HEK293T (cell line): ENCODE measurements around the gene NKTR.

Experiments
- CTCF ChIA-PET: fragments of 350-600 bp; formaldehyde crosslinking; extraction: SDS; loops from one replicate; lab custom pipeline; 2021; ENCODE audit warnings: antibody characterized with exemption, inconsistent platforms; lab: Yijun Ruan, JAX
- POLR2A ChIA-PET: fragments of 350-600 bp; formaldehyde crosslinking; extraction: SDS; loops from one replicate; lab custom pipeline; 2020; ENCODE audit warnings: antibody characterized with exemption, inconsistent platforms; lab: Yijun Ruan, JAX
- DNase-seq: peaks from one replicate; pipeline ENCODE4 v3.0.0; 2012; ENCODE audit warnings: mixed read lengths; ENCODE audit errors: extremely low spot score
- ARNT ChIP-seq: fragments of 450-650 bp; IDR thresholded peaks from 2 replicates; pipeline ENCODE4 v1.6.1; 2017; ENCODE audit warnings: mild to moderate bottlenecking
- BHLHE40 ChIP-seq: fragments of 450-650 bp; IDR thresholded peaks from 2 replicates; pipeline ENCODE4 v1.6.1; 2016; ENCODE audit warnings: mild to moderate bottlenecking, moderate library complexity, borderline replicate concordance
- CTBP1 ChIP-seq: fragments of 450-650 bp; IDR thresholded peaks from 2 replicates; pipeline ENCODE4 v1.6.1; 2016; ENCODE audit warnings: borderline replicate concordance
- ELF4 ChIP-seq: fragments of 450-650 bp; IDR thresholded peaks from 2 replicates; pipeline ENCODE4 v1.6.1; 2017; ENCODE audit warnings: antibody characterized with exemption
- FOXA1 ChIP-seq: fragments of 450-650 bp; IDR thresholded peaks from 2 replicates; pipeline ENCODE4 v1.6.1; 2016; ENCODE audit warnings: mild to moderate bottlenecking
- FOXK2 ChIP-seq: fragments of 450-650 bp; IDR thresholded peaks from 2 replicates; pipeline ENCODE4 v1.6.1; 2016; ENCODE audit warnings: mild to moderate bottlenecking
- FOXM1 ChIP-seq: fragments of 450-650 bp; IDR thresholded peaks from 2 replicates; pipeline ENCODE4 v1.6.1; 2017; ENCODE audit warnings: mild to moderate bottlenecking, borderline replicate concordance
- HDGF ChIP-seq: fragments of 450-650 bp; IDR thresholded peaks from 2 replicates; pipeline ENCODE4 v1.6.1; 2017; ENCODE audit warnings: antibody characterized with exemption, borderline replicate concordance
- L3MBTL2 ChIP-seq: fragments of 450-650 bp; conservative IDR thresholded peaks from 2 replicates; pipeline ENCODE4 v1.6.1; 2016; ENCODE audit warnings: mild to moderate bottlenecking
- LEF1 ChIP-seq: fragments of 450-650 bp; IDR thresholded peaks from 2 replicates; pipeline ENCODE4 v1.6.1; 2017; ENCODE audit warnings: mild to moderate bottlenecking, borderline replicate concordance
- NFRKB ChIP-seq: fragments of 450-650 bp; IDR thresholded peaks from 2 replicates; pipeline ENCODE4 v1.6.1; 2016; ENCODE audit warnings: mild to moderate bottlenecking, moderate library complexity
- SP1 ChIP-seq: fragments of 450-650 bp; IDR thresholded peaks from 2 replicates; pipeline ENCODE4 v1.6.1; 2017
- SUZ12 ChIP-seq: fragments of 450-650 bp; IDR thresholded peaks from 2 replicates; pipeline ENCODE4 v1.6.1; 2016; ENCODE audit warnings: mild to moderate bottlenecking
- TARDBP ChIP-seq: fragments of 450-650 bp; IDR thresholded peaks from 2 replicates; pipeline ENCODE4 v1.6.1; 2016
- ZNF384 ChIP-seq: fragments of 450-650 bp; IDR thresholded peaks from 2 replicates; pipeline ENCODE4 v1.6.1; 2016
- TF ChIP-seq, protein P1 (sequence below): fragments of 450-650 bp; IDR thresholded peaks from 2 replicates; pipeline ENCODE4 v1.6.1; 2016

NKTR gene

DNA sequence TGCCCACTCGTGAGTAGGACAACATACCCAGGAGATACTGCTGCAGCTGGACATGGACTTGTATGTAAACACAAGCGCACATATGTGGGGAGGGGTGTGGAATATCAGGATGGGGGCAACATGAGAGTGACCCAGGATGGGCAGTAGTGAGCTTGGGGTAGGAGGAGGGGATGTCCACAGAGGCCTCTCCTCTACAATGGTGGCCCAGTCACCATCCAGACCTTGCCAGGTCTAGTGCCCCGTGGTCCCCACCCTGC lies 52.7 kb downstream of the NKTR start:
- ChIA-PET CTCF (interaction anchor here (1.2 kb wide), 1 partner anchor 90 kb away, joined by 4 read pairs; no protein-coding TSS in a partner anchor), POLR2A (interaction anchor here (3.5 kb wide), 1 partner anchor 53 kb away, joined by 13 read pairs; the partner anchor contains the start of gene NKTR)
- TF ChIP-seq TARDBP = no peak
- no peak for TF ChIP-seq FOXK2
- TF ChIP-seq ZNF384 = no peak
- TF ChIP-seq, protein P1, sequence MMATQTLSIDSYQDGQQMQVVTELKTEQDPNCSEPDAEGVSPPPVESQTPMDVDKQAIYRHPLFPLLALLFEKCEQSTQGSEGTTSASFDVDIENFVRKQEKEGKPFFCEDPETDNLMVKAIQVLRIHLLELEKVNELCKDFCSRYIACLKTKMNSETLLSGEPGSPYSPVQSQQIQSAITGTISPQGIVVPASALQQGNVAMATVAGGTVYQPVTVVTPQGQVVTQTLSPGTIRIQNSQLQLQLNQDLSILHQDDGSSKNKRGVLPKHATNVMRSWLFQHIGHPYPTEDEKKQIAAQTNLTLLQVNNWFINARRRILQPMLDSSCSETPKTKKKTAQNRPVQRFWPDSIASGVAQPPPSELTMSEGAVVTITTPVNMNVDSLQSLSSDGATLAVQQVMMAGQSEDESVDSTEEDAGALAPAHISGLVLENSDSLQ = no peak
- TF ChIP-seq FOXA1 = no peak
- TF ChIP-seq LEF1 = no peak
- no peak for TF ChIP-seq HDGF
- no peak for TF ChIP-seq ARNT
- TF ChIP-seq ELF4 = no peak
- no peak for TF ChIP-seq FOXM1
- no peak for TF ChIP-seq SUZ12
- TF ChIP-seq SP1 = no peak
- TF ChIP-seq CTBP1 = no peak
- no peak for TF ChIP-seq L3MBTL2
- no peak for TF ChIP-seq NFRKB
- TF ChIP-seq BHLHE40 = no peak
- no peak for DNase-seq

DNA sequence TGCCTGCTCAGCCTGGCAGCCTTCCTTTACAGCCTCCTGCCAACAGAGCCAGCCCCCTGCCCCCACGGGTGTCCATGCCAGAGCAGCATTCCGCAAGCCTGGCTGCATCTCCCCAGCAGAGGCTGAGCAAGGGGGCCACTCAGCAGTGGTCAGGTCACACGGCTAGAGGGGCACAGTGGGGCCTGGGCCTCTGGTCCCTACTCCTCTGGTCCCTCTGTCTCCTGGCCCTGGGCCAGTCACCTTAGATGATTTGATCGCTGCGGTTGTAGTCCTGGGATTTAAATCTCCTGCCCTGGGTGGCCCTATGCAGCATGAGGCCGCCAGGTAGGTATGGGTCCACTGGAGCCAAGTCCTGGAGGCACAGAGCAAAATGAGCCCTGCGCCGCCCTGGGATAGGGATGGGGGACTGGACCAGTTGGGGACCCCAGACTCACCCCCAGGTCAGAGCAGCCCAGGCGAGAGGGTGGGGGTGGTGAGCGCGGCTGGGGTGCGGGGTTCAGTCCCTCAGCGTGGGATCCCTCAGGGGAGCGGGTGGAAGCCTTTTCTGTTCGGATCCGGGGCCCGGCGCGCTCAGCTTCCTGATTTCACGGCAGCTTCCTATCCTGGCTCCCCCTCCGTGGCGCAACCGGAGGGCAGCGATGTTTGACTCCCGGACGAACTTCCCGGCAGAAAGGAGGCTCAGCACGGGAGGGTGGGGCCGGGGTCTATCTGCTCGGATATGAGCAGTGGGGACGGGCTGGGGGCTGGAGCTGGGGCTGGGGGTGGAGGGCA lies 53.3 kb downstream of the NKTR start, which contains the start of gene ZBTB47:
Gene ZBTB47 (plus strand): TSS at position 138 of the 771 bp plus-strand sequence. CDS start 4,659 bp downstream, outside the sequence.
- ChIA-PET CTCF (no interaction called here), POLR2A (interaction anchor here (0.7 to 3.5 kb wide), 4 partner anchors 10 to 71 kb away, joined by 3 to 13 read pairs (median 4); partner anchors contain the start of gene NKTR)
- peak; percentile 43 for DNase-seq
- TF ChIP-seq FOXA1 (no peak), SP1 (no peak), ARNT (no peak), CTBP1 (no peak), SUZ12 (no peak), BHLHE40 (no peak), ELF4 (no peak), ZNF384 (no peak), FOXK2 (no peak), LEF1 (no peak), HDGF (no peak), NFRKB (no peak), TARDBP (no peak), FOXM1 (no peak)
- TF ChIP-seq, protein P1 = no peak

DNA sequence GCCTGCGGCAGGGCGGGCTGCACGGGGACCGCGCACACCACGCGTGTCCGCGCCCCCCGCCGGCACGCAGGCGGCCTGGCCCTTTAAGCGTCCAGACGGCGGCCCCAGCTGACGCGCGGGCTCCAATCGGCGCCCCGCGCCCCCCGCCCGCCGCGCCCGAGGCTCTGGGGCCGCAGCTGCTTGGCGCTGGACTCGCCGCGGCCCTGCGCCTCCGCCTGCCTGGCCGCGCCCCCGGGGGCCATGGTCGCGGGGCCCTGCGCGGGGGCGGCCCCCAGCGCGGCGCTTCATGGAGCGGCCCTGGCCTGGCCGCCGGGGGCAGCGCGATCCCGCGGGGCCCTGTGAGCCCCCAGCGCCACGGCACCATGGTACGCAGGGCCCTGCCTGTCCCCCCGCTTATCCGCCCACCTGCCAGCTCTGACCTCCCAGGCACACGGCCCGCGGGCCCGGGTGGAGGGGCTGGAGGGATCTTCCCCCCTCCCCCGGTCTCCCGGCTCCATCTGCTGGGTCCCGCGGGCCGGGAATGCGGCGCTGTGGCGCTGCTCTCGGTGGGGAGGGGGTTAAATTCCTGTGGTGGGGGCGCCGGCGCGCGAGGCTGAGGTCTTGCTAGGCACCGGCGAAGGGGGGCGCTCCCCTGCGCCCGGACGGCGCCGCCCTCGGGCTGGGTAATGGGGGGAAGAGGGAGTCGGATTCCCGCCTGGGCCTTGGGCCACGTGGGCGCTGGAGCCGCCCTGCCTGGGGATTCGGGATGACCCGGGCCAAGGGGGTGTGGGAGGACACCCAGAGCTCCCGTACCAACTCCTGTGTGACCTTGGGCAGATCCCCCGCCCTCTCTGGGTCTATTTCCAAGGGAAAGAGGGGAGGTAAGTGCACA lies 54.1 kb downstream of the NKTR start:
- ChIA-PET CTCF (no interaction called here), POLR2A (interaction anchor here (0.7 to 3.5 kb wide), 4 partner anchors 11 to 72 kb away, joined by 3 to 13 read pairs (median 4); partner anchors contain the start of gene NKTR)
- TF ChIP-seq FOXM1 (peak; percentile 90), SP1 (no peak), TARDBP (no peak), ARNT (0 out of 2 replicates have a peak, but pooled peaks have one; percentile 54), ELF4 (no peak), CTBP1 (peak; percentile 53; the same call in 1 of the 2 replicates), L3MBTL2 (peak; percentile 95)
- peak; percentile 76 for DNase-seq

DNA sequence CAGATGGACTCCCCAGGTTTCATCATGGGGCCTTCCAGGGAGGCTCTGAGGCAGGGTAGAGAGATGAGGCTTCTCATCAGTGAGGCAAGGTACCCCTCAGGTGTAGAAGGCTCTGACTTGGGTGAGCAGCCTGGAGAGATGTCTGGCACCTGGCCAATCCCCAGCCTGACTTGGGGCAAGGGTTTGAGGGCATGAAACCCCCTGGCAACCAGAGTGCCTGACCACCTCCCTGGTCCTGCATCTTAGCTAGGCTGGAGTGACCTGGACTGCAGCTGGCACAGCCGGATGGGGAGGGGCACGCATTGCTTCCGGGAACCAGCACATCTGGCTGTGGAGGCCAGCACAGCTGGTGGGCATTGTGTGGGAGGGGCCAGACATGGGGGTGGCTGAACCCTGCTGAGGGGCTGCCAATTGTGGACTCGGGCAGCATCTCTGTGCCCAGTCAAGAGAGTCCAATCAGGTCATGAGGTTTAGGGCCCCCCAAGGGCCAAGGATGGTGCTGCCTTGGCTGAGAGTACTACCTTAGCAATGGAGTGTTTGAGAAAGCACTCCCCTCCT lies 54.9 kb downstream of the NKTR start:
- ChIA-PET POLR2A (no interaction called here), CTCF (no interaction called here)
- TF ChIP-seq LEF1 = no peak
- TF ChIP-seq HDGF = 0 out of 2 replicates have a peak, but pooled peaks have one; percentile 14
- TF ChIP-seq FOXM1 = peak; percentile 49; the same call in 1 of the 2 replicates
- TF ChIP-seq TARDBP = no peak
- DNase-seq = no peak

DNA sequence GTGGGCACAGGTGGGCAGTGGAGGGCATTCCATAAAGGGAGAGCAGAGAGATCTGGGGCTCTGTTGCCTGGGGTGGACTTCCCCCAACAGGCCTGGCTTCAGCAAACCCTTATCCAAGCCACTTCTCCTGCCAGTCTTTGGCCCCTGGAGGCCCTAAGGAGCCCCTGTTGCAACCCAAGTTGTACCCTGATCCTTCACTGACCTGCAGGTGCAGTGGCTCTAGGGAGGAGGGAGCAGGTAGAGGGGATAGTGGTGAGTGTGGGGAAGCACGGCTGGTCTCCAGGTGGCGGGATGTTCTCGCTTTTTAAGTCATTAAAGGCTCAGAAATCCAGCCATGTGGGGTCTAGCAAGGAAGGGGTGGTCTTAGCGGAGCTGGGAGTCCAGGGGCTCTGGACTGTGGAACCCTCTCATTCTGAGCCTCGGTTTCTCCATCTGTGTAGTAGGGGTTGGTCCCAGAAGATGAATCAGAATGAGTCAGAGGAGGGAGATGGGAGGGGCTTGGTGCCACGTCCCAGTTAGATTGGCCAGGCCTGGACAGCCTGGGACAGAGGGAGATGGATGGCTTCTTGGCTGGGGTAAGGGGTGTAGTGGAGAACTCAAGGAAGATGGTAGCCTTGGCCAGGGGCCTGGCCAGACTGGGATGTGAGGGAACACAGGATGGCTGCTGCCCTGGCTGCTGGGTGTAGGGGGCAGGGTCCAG lies 55.6 kb downstream of the NKTR start:
- no peak for DNase-seq
- CTCF ChIA-PET = no interaction called here
- TF ChIP-seq NFRKB = no peak
- no peak for TF ChIP-seq SUZ12
- POLR2A ChIA-PET = no interaction called here
